OCI-LY7 (cell line): ENCODE measurements around the gene SIVA1. TPM values are rescaled to one million over a fixed set of nuclear protein-coding genes. Genes with fewer than 3 reads are reported as not detected.

Source experiments
- BruUV-seq: library from RNA; stranded (reverse); fragments of 400-500 nt; replicated peaks from 2 replicates; lab custom pipeline; 2021; lab: Mats Ljungman, UMichigan
- CTCF ChIA-PET: fragments of 300-600 bp; sonication (Branson Sonifier 250); formaldehyde crosslinking; loops from one replicate; lab custom pipeline; 2022; ENCODE audit warnings: antibody characterized with exemption; ENCODE audit not compliant: unreplicated experiment; lab: Charles Lee
- POLR2A ChIA-PET: fragments of 300-600 bp; sonication (Branson Sonifier 250); formaldehyde crosslinking; loops from one replicate; lab custom pipeline; 2022; ENCODE audit warnings: antibody characterized with exemption; lab: Charles Lee
- DNase-seq: peaks from one replicate; pipeline ENCODE4 v3.0.0-alpha.2; 2015; ENCODE audit warnings: low spot score
- H2AFZ ChIP-seq: fragments of 200-600 bp; sonication (generic), shearing (Covaris generic); 2 replicates; pipeline ENCODE4 v1.6.1; 2014; ENCODE audit warnings: mild to moderate bottlenecking, antibody characterized with exemption, low read length, moderate library complexity
- H3K27ac ChIP-seq: fragments of 200-600 bp; sonication (generic); 2 replicates; pipeline ENCODE4 v1.5.1; 2014; ENCODE audit warnings: mixed run types, low read depth, mild to moderate bottlenecking, moderate library complexity, low read length, inconsistent platforms; ENCODE audit not compliant: poor library complexity, severe bottlenecking
- H3K36me3 ChIP-seq: fragments of 200-600 bp; sonication (generic); 2 replicates; pipeline ENCODE4 v1.6.1; 2014; ENCODE audit warnings: mild to moderate bottlenecking, antibody characterized with exemption, low read length, moderate library complexity, mixed read lengths; ENCODE audit not compliant: insufficient read depth
- H3K4me1 ChIP-seq: fragments of 200-600 bp; sonication (generic); 2 replicates; pipeline ENCODE4 v1.5.1; 2014; ENCODE audit warnings: mild to moderate bottlenecking, low read length; ENCODE audit not compliant: insufficient read depth, poor library complexity, severe bottlenecking
- H3K4me2 ChIP-seq: fragments of 200-600 bp; sonication (generic); 2 replicates; pipeline ENCODE4 v1.6.1; 2014; ENCODE audit warnings: mild to moderate bottlenecking, low read length
- H3K4me3 ChIP-seq: fragments of 200-600 bp; sonication (generic); 2 replicates; pipeline ENCODE4 v1.5.1; 2014; ENCODE audit warnings: mild to moderate bottlenecking, low read depth, low read length; ENCODE audit not compliant: poor library complexity, severe bottlenecking
- H3K79me2 ChIP-seq: fragments of 200-600 bp; sonication (generic); 2 replicates; pipeline ENCODE4 v1.6.1; 2016; ENCODE audit warnings: low read depth, mild to moderate bottlenecking, low read length, moderate library complexity, mixed read lengths; ENCODE audit not compliant: insufficient read depth
- H3K9me2 ChIP-seq: fragments of 200-600 bp; sonication (generic); 2 replicates; pipeline ENCODE4 v1.6.1; 2016; ENCODE audit warnings: mild to moderate bottlenecking, low read length, mixed read lengths; ENCODE audit not compliant: insufficient read depth
- H3K9me3 ChIP-seq: fragments of 200-600 bp; sonication (generic); 2 replicates; pipeline ENCODE4 v1.6.1; 2014; ENCODE audit warnings: mild to moderate bottlenecking, mixed run types, low read length, mixed read lengths
- H4K20me1 ChIP-seq: fragments of 200-600 bp; sonication (generic); 2 replicates; pipeline ENCODE4 v1.6.1; 2014; ENCODE audit warnings: mild to moderate bottlenecking, antibody characterized with exemption, low read length, moderate library complexity, mixed read lengths; ENCODE audit not compliant: insufficient read depth
- EZH2phosphoT487 ChIP-seq: fragments of 200-600 bp; sonication (generic); IDR thresholded peaks from 2 replicates; pipeline ENCODE4 v1.6.1; 2018; ENCODE audit warnings: low read depth, borderline replicate concordance, mild to moderate bottlenecking, mixed run types, antibody characterized with exemption, low read length, moderate library complexity, mixed read lengths
- intact Hi-C: fragments of 100-400 bp; cut with micrococcal nuclease; formaldehyde crosslinking; loops from one replicate; pipeline ENCODE4 v1.10.0; 2022; ENCODE audit not compliant: unreplicated experiment
- total RNA-seq, 2 experiments: library from RNA; depleted of rRNA in 1 of 2; stranded (reverse); fragments of >200 nt in 1 of 2; shearing (Covaris generic) in 1 of 2; gene quantifications; 2 replicates each; pipeline ENCODE4 v1.2.3, GENCODE V29; 2014 to 2022
- TF ChIP-seq, protein P1 (sequence below): fragments of 200-600 bp; sonication (generic); conservative IDR thresholded peaks from 2 replicates; pipeline ENCODE4 v1.5.1; 2014; ENCODE audit warnings: mild to moderate bottlenecking, antibody characterized with exemption, low read length, moderate library complexity, mixed read lengths

SIVA1 gene
- total RNA-seq, 2 experiments from 2014 or later, result 111 to 244 TPM

DNA sequence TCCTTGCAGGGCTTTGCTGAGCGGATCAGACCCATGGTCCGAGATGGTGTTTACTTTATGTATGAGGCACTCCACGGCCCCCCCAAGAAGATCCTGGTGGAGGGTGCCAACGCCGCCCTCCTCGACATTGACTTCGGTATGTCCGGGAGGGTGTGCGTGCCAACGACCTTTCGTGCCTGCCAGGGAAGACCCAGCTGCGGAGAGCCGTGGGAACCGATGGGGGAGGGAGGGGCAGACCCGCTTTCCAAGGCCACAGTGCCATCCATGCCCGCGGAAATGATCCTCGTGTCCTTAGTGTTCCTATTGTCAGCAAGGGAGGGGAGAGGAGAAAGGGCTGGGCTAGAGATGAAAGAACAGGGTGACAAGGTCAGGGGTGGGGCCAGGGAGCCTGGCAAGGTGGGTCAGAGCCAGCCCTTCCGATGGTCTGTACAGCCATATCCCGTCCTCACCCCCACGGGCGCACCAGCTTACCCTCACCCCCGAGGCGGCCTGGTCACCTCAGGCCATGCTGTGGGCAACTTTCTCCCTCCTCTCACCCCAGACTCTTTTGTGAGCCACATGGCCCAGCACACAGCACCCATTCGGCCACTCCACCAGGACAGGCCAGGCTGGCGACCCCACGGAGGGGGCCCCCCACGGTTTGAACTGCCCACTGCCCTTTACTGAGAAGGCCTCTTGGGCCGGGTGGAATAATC is 11.7 kb upstream of the SIVA1 start:
- H4K20me1 ChIP-seq, result no peaks in the 10 kb centered on the region
- intact Hi-C loops, result no loop called here
- TF ChIP-seq, protein P1, sequence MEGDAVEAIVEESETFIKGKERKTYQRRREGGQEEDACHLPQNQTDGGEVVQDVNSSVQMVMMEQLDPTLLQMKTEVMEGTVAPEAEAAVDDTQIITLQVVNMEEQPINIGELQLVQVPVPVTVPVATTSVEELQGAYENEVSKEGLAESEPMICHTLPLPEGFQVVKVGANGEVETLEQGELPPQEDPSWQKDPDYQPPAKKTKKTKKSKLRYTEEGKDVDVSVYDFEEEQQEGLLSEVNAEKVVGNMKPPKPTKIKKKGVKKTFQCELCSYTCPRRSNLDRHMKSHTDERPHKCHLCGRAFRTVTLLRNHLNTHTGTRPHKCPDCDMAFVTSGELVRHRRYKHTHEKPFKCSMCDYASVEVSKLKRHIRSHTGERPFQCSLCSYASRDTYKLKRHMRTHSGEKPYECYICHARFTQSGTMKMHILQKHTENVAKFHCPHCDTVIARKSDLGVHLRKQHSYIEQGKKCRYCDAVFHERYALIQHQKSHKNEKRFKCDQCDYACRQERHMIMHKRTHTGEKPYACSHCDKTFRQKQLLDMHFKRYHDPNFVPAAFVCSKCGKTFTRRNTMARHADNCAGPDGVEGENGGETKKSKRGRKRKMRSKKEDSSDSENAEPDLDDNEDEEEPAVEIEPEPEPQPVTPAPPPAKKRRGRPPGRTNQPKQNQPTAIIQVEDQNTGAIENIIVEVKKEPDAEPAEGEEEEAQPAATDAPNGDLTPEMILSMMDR, result no peak
- no peak for TF ChIP-seq EZH2phosphoT487
- no peaks in the 10 kb centered on the region for H3K79me2 ChIP-seq
- POLR2A ChIA-PET, result no interaction called here
- no peaks in the 10 kb centered on the region for H3K36me3 ChIP-seq
- no peak overlapping the region for H3K4me3 ChIP-seq
- no peaks in the 10 kb centered on the region for H3K9me2 ChIP-seq
- no TSS peak for BruUV-seq
- H3K4me2 ChIP-seq, result no peak overlapping the region
- H2AFZ ChIP-seq, result no peak overlapping the region
- no peak for DNase-seq
- H3K27ac ChIP-seq, result no peak overlapping the region
- no peaks in the 10 kb centered on the region for H3K9me3 ChIP-seq
- CTCF ChIA-PET, result no interaction called here
- no peaks in the 10 kb centered on the region for H3K4me1 ChIP-seq

DNA sequence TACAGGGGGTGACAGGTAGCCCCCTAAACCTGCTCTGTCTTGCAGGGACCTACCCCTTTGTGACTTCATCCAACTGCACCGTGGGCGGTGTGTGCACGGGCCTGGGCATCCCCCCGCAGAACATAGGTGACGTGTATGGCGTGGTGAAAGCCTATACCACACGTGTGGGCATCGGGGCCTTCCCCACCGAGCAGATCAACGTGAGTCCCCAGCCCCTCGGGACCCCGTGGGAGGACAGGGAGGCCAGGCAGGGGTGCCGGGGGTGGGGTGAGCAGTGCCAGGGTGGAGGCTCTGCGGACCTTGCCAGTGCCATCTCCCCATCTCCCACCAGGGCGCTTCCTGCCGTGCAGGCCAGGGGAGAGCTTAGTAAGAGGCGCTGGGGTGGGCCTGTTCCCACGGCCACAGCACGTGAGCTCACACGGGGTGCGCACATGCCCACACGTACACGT is 11.1 kb upstream of the SIVA1 start:
- TF ChIP-seq, protein P1, result no peak
- no peak for TF ChIP-seq EZH2phosphoT487
- no TSS peak for BruUV-seq
- Histone ChIP-seq H3K9me2 (no peaks in the 10 kb centered on the region), H4K20me1 (no peaks in the 10 kb centered on the region), H3K36me3 (no peaks in the 10 kb centered on the region), H2AFZ (no peak overlapping the region), H3K4me3 (no peak overlapping the region), H3K79me2 (no peaks in the 10 kb centered on the region), H3K4me1 (no peaks in the 10 kb centered on the region), H3K4me2 (no peak overlapping the region), H3K27ac (no peak overlapping the region), H3K9me3 (no peaks in the 10 kb centered on the region)
- DNase-seq, result no peak
- CTCF ChIA-PET, result no interaction called here
- intact Hi-C loops, result no loop called here
- POLR2A ChIA-PET, result no interaction called here

DNA sequence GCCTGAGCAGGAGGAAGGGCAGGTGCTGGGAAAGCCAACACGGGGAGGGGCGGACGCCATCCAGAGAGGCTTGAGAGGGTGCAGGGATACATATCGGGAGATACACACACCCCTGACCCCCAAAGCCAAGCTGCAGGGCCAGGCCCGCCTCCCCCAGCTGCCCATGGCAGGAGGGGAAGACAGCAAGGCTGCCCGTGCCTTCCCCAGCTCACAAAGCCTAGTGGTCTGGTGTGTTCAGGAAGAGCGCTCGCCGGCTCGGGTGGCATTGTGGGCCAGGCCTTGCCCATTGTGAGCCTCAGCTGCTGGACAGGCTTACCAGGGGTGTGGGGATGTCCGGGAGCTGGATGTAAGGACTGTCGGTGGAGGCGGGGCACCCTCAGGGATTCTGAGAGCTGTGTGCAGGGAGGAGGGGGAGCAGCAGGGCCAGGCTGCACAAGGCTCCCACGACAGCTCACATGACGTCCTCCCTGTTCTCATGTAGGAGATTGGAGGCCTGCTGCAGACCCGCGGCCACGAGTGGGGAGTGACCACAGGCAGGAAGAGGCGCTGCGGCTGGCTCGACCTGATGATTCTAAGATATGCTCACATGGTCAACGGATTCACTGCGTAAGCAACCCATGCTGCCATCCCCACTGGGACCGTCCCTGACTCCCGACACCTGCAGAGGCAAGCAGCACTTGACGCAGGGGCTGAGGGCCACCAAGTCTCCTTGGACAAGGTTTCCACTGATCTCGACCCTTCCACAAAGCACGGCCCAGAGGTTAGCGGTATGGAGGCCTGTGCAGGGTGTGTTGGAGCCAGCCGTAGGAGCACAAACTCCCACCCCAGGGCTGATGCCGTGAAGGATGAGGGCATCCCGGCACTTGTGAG is 10.1 kb upstream of the SIVA1 start:
- Histone ChIP-seq H3K4me1 (no peaks in the 10 kb centered on the region), H3K79me2 (no peaks in the 10 kb centered on the region), H4K20me1 (no peaks in the 10 kb centered on the region), H3K9me3 (no peaks in the 10 kb centered on the region), H3K4me2 (no peak overlapping the region), H2AFZ (no peak overlapping the region), H3K36me3 (no peaks in the 10 kb centered on the region), H3K27ac (no peak overlapping the region), H3K9me2 (no peaks in the 10 kb centered on the region), H3K4me3 (no peak overlapping the region)
- ChIA-PET POLR2A (no interaction called here), CTCF (no interaction called here)
- DNase-seq, result no peak
- intact Hi-C loops, result no loop called here
- no peak for TF ChIP-seq EZH2phosphoT487
- TF ChIP-seq, protein P1, result no peak
- no TSS peak for BruUV-seq
